Measurements from ENCODE around the gene SLIT1.

Gene SLIT1

GRCh38 chr10:97109547-97109946 lies 76.2 kb downstream of the SLIT1 start:
- in situ Hi-C loops (cut with HindIII; ENCODE audit: low pct_ligation_motif_present, low sequenced_read_pairs) = no loop called here
- TF ChIP-seq CTCF (IDR thresholded peaks at IDR 0.05; ENCODE audit: low read depth, low read length, missing control alignments) = no peak
- Histone ChIP-seq H3K27ac (no peak overlapping the region), H3K27me3 (replicated peaks) (no peaks in the 10 kb centered on the region), H3K4me3 (ENCODE audit: low read depth, low read length) (no peak overlapping the region), H3K36me3 (replicated peaks) (no peaks in the 10 kb centered on the region)
- no peak for DNase-seq

GRCh38 chr10:97107551-97107950 lies 78.2 kb downstream of the SLIT1 start:
- in situ Hi-C loops (cut with HindIII; ENCODE audit: low pct_ligation_motif_present, low sequenced_read_pairs) = no loop called here
- no peak for DNase-seq
- no peaks in the 10 kb centered on the region for H3K27me3 ChIP-seq (replicated peaks)

GRCh38 chr10:97106207-97106606 lies 79.6 kb downstream of the SLIT1 start:
- Histone ChIP-seq H3K27ac (no peak overlapping the region), H3K27me3 (replicated peaks) (no peaks in the 10 kb centered on the region), H3K36me3 (replicated peaks) (no peaks in the 10 kb centered on the region), H3K4me3 (ENCODE audit: low read depth, low read length) (no peak overlapping the region)
- no peak for TF ChIP-seq CTCF (IDR thresholded peaks at IDR 0.05; ENCODE audit: low read depth, low read length, missing control alignments)
- in situ Hi-C loops (cut with HindIII; ENCODE audit: low pct_ligation_motif_present, low sequenced_read_pairs) = no loop called here
- no peak for DNase-seq

More at GRCh38 chr10:97107551-97107950, 78.2 kb downstream of the SLIT1 start:
- Histone ChIP-seq H3K27ac (no peak overlapping the region), H3K36me3 (replicated peaks) (no peaks in the 10 kb centered on the region), H3K4me3 (ENCODE audit: low read depth, low read length) (no peak overlapping the region)
- no peak for TF ChIP-seq CTCF (IDR thresholded peaks at IDR 0.05; ENCODE audit: low read depth, low read length, missing control alignments)

- no peak overlapping the region for H3K4me3 ChIP-seq (ENCODE audit: low read depth, low read length)
- no peaks in the 10 kb centered on the region for H3K36me3 ChIP-seq (replicated peaks)
- H3K27ac ChIP-seq = no peak overlapping the region
- no peak for TF ChIP-seq CTCF (IDR thresholded peaks at IDR 0.05; ENCODE audit: low read depth, low read length, missing control alignments)
- in situ Hi-C loops (cut with HindIII; ENCODE audit: low pct_ligation_motif_present, low sequenced_read_pairs) = no loop called here
- no peak for DNase-seq
- no peaks in the 10 kb centered on the region for H3K27me3 ChIP-seq (replicated peaks)
Measured at GRCh38 chr10:97105303-97105702, 80.5 kb downstream of the SLIT1 start.

GRCh38 chr10:97103316-97104080 lies 82.3 kb downstream of the SLIT1 start:
- TF ChIP-seq CTCF (IDR thresholded peaks at IDR 0.05; ENCODE audit: low read depth, low read length, missing control alignments) = no peak
- H3K36me3 ChIP-seq (replicated peaks) = no peaks in the 10 kb centered on the region
- H3K4me3 ChIP-seq (ENCODE audit: low read depth, low read length) = no peak overlapping the region
- DNase-seq = no peak
- in situ Hi-C loops (cut with HindIII; ENCODE audit: low pct_ligation_motif_present, low sequenced_read_pairs) = no loop called here
- H3K27ac ChIP-seq = no peak overlapping the region
- no peaks in the 10 kb centered on the region for H3K27me3 ChIP-seq (replicated peaks)

- Histone ChIP-seq H3K27me3 (replicated peaks) (no peaks in the 10 kb centered on the region), H3K4me3 (ENCODE audit: low read depth, low read length) (no peak overlapping the region), H3K36me3 (replicated peaks) (no peaks in the 10 kb centered on the region), H3K27ac (no peak overlapping the region)
- in situ Hi-C loops (cut with HindIII; ENCODE audit: low pct_ligation_motif_present, low sequenced_read_pairs) = no loop called here
- DNase-seq = no peak
- TF ChIP-seq CTCF (IDR thresholded peaks at IDR 0.05; ENCODE audit: low read depth, low read length, missing control alignments) = no peak
Measured at GRCh38 chr10:97102441-97102840, 83.3 kb downstream of the SLIT1 start.

All from brain microvascular endothelial cell (primary cell).